Measurements from ENCODE around the gene PITPNC1.

PITPNC1 gene

DNA sequence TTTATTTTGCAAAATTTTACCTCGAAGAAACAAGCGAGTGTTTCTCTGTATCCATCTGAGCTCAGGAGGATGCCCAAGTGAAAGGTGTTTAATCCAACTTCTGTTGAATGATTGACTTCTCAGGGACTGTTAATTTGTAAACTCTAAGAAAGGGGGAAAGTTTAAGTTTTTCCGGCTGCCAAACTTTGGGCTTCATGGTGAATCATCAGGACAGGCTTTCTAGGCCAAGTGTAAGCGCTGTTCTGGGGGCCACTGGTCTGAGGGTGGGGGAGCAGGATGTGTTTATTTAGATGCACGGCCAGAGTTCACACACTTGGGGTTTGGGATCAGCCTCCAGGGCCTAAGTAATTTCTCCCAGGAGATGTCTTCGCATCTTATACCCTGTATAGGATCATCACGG is 110.4 kb downstream of the PITPNC1 start:
- Histone ChIP-seq H3K36me3 (replicated peaks; ENCODE audit: insufficient read depth, low read length) (no peaks in the 10 kb centered on the region), H2AFZ (ENCODE audit: low read length) (no peak overlapping the region), H3F3A (ENCODE audit: insufficient read depth, low read length) (no peaks in the 10 kb centered on the region), H3K9me2 (replicated peaks; ENCODE audit: insufficient read depth, low read length) (no peaks in the 10 kb centered on the region), H3K27ac (ENCODE audit: low read length) (no peak overlapping the region), H3K27me3 (replicated peaks; ENCODE audit: insufficient read depth, low read length) (no peaks in the 10 kb centered on the region), H3K9ac (ENCODE audit: low read length) (no peak overlapping the region), H3K4me3 (ENCODE audit: low read length) (no peak overlapping the region), H3K79me2 (ENCODE audit: low read length) (peaks cover 12% of the 10 kb centered on the region; the same call in 1 of the 2 replicates), H3K4me1 (ENCODE audit: low read length) (no peaks in the 10 kb centered on the region), H4K20me1 (ENCODE audit: insufficient read depth, low read length) (no peaks in the 10 kb centered on the region), H3K4me2 (ENCODE audit: low read depth, low read length) (no peak overlapping the region), H3K9me3 (replicated peaks; ENCODE audit: insufficient read depth, low read length) (no peaks in the 10 kb centered on the region)
- TF ChIP-seq EZH2 (optimal IDR thresholded peaks at IDR 0.05; ENCODE audit: low read depth, low read length) = no peak
- no peak for TF ChIP-seq EZH2phosphoT487 (IDR thresholded peaks at IDR 0.05; ENCODE audit: low read length)
- TF ChIP-seq, protein P1, sequence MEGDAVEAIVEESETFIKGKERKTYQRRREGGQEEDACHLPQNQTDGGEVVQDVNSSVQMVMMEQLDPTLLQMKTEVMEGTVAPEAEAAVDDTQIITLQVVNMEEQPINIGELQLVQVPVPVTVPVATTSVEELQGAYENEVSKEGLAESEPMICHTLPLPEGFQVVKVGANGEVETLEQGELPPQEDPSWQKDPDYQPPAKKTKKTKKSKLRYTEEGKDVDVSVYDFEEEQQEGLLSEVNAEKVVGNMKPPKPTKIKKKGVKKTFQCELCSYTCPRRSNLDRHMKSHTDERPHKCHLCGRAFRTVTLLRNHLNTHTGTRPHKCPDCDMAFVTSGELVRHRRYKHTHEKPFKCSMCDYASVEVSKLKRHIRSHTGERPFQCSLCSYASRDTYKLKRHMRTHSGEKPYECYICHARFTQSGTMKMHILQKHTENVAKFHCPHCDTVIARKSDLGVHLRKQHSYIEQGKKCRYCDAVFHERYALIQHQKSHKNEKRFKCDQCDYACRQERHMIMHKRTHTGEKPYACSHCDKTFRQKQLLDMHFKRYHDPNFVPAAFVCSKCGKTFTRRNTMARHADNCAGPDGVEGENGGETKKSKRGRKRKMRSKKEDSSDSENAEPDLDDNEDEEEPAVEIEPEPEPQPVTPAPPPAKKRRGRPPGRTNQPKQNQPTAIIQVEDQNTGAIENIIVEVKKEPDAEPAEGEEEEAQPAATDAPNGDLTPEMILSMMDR (IDR thresholded peaks at IDR 0.05; ENCODE audit: low read length) = no peak
- no peak for DNase-seq

DNA sequence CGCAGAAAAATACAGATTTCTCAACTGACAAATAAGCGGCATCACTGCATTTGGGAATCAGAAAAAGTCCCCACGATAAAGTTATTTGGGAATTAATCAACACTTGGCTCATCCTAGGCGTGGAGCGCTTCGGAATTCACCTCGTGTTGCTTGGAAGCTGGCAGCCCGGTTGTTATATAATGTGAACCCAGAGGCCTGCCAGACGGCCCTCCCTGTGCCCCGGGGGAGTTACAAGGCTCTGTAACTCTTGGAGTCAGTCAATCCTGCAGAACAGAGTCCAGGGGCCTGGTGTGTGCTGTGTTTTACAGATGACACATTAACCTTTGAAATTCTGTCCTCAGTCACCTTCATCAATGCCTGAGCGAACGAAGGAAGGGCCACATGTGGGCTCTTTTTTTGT is 111.1 kb downstream of the PITPNC1 start:
- Histone ChIP-seq H3K4me1 (ENCODE audit: low read length) (no peaks in the 10 kb centered on the region), H3K9me2 (replicated peaks; ENCODE audit: insufficient read depth, low read length) (no peaks in the 10 kb centered on the region), H3K4me3 (ENCODE audit: low read length) (no peak overlapping the region), H3K4me2 (ENCODE audit: low read depth, low read length) (no peak overlapping the region), H3K27me3 (replicated peaks; ENCODE audit: insufficient read depth, low read length) (no peaks in the 10 kb centered on the region), H3F3A (ENCODE audit: insufficient read depth, low read length) (no peaks in the 10 kb centered on the region), H3K27ac (ENCODE audit: low read length) (no peak overlapping the region), H3K79me2 (ENCODE audit: low read length) (peaks cover 12% of the 10 kb centered on the region; the same call in 1 of the 2 replicates), H3K36me3 (replicated peaks; ENCODE audit: insufficient read depth, low read length) (no peaks in the 10 kb centered on the region), H3K9ac (ENCODE audit: low read length) (no peak overlapping the region), H3K9me3 (replicated peaks; ENCODE audit: insufficient read depth, low read length) (no peaks in the 10 kb centered on the region), H2AFZ (ENCODE audit: low read length) (no peak overlapping the region), H4K20me1 (ENCODE audit: insufficient read depth, low read length) (no peaks in the 10 kb centered on the region)
- DNase-seq = no peak
- TF ChIP-seq EZH2 (optimal IDR thresholded peaks at IDR 0.05; ENCODE audit: low read depth, low read length) = no peak
- no peak for TF ChIP-seq EZH2phosphoT487 (IDR thresholded peaks at IDR 0.05; ENCODE audit: low read length)
- TF ChIP-seq, protein P1 (IDR thresholded peaks at IDR 0.05; ENCODE audit: low read length) = no peak

DNA sequence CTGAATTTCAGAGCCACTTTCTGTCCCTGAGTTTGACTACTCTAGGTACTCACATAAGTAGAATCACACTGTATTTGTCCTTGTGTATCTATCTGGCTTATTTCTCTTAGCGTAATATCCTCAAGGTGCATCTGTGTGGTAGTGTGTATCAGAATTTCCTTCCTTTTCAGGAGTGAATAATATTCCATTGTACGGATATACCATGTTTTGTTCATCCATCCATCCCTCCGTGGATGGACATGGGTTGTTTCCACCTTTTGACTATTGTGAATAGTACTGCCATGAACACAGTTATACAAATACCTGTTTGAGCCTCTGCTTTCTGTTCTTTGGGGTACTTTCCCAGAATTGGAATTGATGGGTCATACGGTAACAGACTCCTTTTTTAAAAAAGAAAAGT is 111.7 kb downstream of the PITPNC1 start:
- Histone ChIP-seq H3K4me2 (ENCODE audit: low read depth, low read length) (no peak overlapping the region), H3K79me2 (ENCODE audit: low read length) (peaks cover 8% of the 10 kb centered on the region; the same call in 1 of the 2 replicates), H4K20me1 (ENCODE audit: insufficient read depth, low read length) (no peaks in the 10 kb centered on the region), H3K4me1 (ENCODE audit: low read length) (no peaks in the 10 kb centered on the region), H3K9me2 (replicated peaks; ENCODE audit: insufficient read depth, low read length) (no peaks in the 10 kb centered on the region), H3K9ac (ENCODE audit: low read length) (no peak overlapping the region), H3K9me3 (replicated peaks; ENCODE audit: insufficient read depth, low read length) (no peaks in the 10 kb centered on the region), H3K4me3 (ENCODE audit: low read length) (no peak overlapping the region), H3F3A (ENCODE audit: insufficient read depth, low read length) (no peaks in the 10 kb centered on the region), H3K27me3 (replicated peaks; ENCODE audit: insufficient read depth, low read length) (no peaks in the 10 kb centered on the region), H3K27ac (ENCODE audit: low read length) (no peak overlapping the region), H2AFZ (ENCODE audit: low read length) (no peak overlapping the region), H3K36me3 (replicated peaks; ENCODE audit: insufficient read depth, low read length) (no peaks in the 10 kb centered on the region)
- no peak for DNase-seq
- TF ChIP-seq EZH2phosphoT487 (IDR thresholded peaks at IDR 0.05; ENCODE audit: low read length) (no peak), EZH2 (optimal IDR thresholded peaks at IDR 0.05; ENCODE audit: low read depth, low read length) (no peak)
- TF ChIP-seq, protein P1 (IDR thresholded peaks at IDR 0.05; ENCODE audit: low read length) = no peak
